ENCODE measurements around the gene MYOG.

GRCh38 chr1:203035111-203036000 lies 50.5 kb downstream of the MYOG start:
- TF ChIP-seq GATA2 (IDR thresholded peaks at IDR 0.05; ENCODE audit: low read depth, low read length) (no peak), GATA3 (IDR thresholded peaks at IDR 0.05; ENCODE audit: low read depth, low read length) (no peak)

All from SH-SY5Y (cell line).